ENCODE results near the gene TWF2.

GRCh38 chr3:52268036-52268435 lies 29.1 kb upstream of the TWF2 start:
- TF ChIP-seq ZBTB7A (IDR thresholded peaks at IDR 0.05; ENCODE audit: low read depth) (no peak), TAF1 (IDR thresholded peaks at IDR 0.05; ENCODE audit: low read depth) (no peak), NFIC (IDR thresholded peaks at IDR 0.05) (no peak), CREB1 (IDR thresholded peaks at IDR 0.05; ENCODE audit: low read depth) (no peak), RAD21 (IDR thresholded peaks at IDR 0.05; ENCODE audit: low read depth) (no peak), REST (IDR thresholded peaks at IDR 0.05; ENCODE audit: low read depth) (no peak), YY1 (IDR thresholded peaks at IDR 0.05; ENCODE audit: low read depth) (no peak), EGR1 (IDR thresholded peaks at IDR 0.05) (no peak), FOXM1 (IDR thresholded peaks at IDR 0.05; ENCODE audit: borderline replicate concordance, low read depth) (no peak), EP300 (IDR thresholded peaks at IDR 0.05; ENCODE audit: borderline replicate concordance) (no peak), CEBPB (IDR thresholded peaks at IDR 0.05) (no peak), TCF12 (IDR thresholded peaks at IDR 0.05; ENCODE audit: low read depth) (no peak)
- TF ChIP-seq, protein P1, sequence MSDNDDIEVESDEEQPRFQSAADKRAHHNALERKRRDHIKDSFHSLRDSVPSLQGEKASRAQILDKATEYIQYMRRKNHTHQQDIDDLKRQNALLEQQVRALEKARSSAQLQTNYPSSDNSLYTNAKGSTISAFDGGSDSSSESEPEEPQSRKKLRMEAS (IDR thresholded peaks at IDR 0.05), result no peak
- TF ChIP-seq, protein P2, sequence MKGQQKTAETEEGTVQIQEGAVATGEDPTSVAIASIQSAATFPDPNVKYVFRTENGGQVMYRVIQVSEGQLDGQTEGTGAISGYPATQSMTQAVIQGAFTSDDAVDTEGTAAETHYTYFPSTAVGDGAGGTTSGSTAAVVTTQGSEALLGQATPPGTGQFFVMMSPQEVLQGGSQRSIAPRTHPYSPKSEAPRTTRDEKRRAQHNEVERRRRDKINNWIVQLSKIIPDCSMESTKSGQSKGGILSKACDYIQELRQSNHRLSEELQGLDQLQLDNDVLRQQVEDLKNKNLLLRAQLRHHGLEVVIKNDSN (IDR thresholded peaks at IDR 0.05), result no peak
